ENCODE results near the gene NOL4. TPM values are rescaled to one million over a fixed set of nuclear protein-coding genes. Genes with fewer than 3 reads are reported as not detected.
A peak's percentile ranks its signal among the peaks of the same experiment; 100 is the strongest.

Gene NOL4
- total RNA-seq, 1 donor from 2014 or later = not detected

DNA sequence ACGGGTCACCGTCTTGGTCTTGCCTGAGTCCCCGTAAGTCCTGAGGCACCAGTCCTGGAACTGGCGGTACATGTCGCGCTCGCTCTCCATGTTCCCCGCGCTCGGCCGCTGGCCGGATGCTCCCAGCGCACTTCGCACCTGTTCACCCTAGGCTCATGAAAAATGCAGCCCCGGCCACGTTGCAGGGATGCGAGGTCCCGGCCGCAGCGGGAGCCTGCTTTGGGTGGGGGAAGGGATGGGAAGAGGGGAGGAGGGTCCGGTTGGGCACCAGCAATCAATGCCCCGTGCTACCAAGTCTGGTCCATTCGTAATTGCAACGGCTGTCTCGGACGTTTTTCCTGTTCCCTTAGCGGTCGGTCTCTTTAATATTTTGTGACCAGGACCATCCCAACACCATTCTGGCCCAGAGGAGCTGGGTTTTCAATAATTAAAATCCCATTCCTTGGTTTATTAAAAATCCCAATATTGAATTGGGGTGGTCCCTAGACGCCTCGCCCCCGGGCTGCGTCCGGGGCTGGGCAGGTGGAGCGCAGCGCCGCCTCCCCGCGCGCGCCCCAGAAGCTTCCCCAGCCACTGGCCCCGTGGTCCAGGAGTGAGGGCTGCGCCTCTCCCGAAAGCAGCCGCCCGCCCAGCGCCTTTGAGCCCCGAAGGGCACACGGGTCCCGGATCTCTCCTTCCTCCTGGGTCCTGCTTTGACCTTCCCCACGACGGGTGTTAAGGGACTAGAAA lies 1.4 kb downstream of the NOL4 start:
- H3K36me3 ChIP-seq = no peaks in the 10 kb centered on the region
- DNase-seq (ENCODE audit: extremely low spot score in 2 of 2) = no peak
- no peak overlapping the region for H3K27ac ChIP-seq
- TF ChIP-seq POLR2A (IDR thresholded peaks at IDR 0.05) = no peak
- no peak for TF ChIP-seq POLR2AphosphoS5 (IDR thresholded peaks at IDR 0.05; ENCODE audit: insufficient read depth in 1 of 2, low read depth in 1 of 2)
- TF ChIP-seq, protein P1, sequence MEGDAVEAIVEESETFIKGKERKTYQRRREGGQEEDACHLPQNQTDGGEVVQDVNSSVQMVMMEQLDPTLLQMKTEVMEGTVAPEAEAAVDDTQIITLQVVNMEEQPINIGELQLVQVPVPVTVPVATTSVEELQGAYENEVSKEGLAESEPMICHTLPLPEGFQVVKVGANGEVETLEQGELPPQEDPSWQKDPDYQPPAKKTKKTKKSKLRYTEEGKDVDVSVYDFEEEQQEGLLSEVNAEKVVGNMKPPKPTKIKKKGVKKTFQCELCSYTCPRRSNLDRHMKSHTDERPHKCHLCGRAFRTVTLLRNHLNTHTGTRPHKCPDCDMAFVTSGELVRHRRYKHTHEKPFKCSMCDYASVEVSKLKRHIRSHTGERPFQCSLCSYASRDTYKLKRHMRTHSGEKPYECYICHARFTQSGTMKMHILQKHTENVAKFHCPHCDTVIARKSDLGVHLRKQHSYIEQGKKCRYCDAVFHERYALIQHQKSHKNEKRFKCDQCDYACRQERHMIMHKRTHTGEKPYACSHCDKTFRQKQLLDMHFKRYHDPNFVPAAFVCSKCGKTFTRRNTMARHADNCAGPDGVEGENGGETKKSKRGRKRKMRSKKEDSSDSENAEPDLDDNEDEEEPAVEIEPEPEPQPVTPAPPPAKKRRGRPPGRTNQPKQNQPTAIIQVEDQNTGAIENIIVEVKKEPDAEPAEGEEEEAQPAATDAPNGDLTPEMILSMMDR (IDR thresholded peaks at IDR 0.05) = no peak
- peaks cover 5% of the 10 kb centered on the region for H3K27me3 ChIP-seq
- no peaks in the 10 kb centered on the region for H3K9me3 ChIP-seq
- peak overlapping the region; percentile 39 to 45 for H3K4me3 ChIP-seq
- intact Hi-C loops (cut with DNase I) = no loop called here
- H3K4me1 ChIP-seq = peaks cover 34% of the 10 kb centered on the region

- peak overlapping the region; percentile 39 to 45 for H3K4me3 ChIP-seq
- no peaks in the 10 kb centered on the region for H3K9me3 ChIP-seq
- H3K4me1 ChIP-seq = peaks cover 34% of the 10 kb centered on the region
- H3K27ac ChIP-seq = no peak overlapping the region
- no peak for DNase-seq (ENCODE audit: extremely low spot score in 2 of 2)
- intact Hi-C loops (cut with DNase I) = no loop called here
- no peaks in the 10 kb centered on the region for H3K36me3 ChIP-seq
- TF ChIP-seq POLR2A (IDR thresholded peaks at IDR 0.05) (no peak), POLR2AphosphoS5 (IDR thresholded peaks at IDR 0.05; ENCODE audit: insufficient read depth in 1 of 2, low read depth in 1 of 2) (no peak)
- TF ChIP-seq, protein P1 (IDR thresholded peaks at IDR 0.05) = no peak
- peaks cover 5% of the 10 kb centered on the region for H3K27me3 ChIP-seq
Measured at GRCh38 chr18:34222307-34223163, 2.2 kb downstream of the NOL4 start.

DNA sequence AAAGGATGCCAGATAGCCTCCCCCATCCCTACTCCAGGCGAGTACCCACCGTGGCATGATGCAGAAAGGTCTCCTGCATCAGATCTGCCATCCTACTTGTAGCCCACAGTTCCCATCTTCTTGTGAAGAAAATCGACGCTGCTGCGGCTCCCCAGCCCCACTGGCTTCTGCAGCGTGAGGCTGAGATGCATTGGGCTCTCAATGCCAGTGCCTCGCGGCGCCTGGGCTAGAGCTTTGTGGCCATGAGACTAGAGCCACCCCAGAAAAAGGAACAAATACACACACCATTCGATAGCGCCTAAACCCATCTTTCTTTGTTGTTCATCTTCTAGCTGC lies 2.8 kb downstream of the NOL4 start:
- Histone ChIP-seq H3K27ac (no peak overlapping the region), H3K36me3 (no peaks in the 10 kb centered on the region), H3K4me3 (peak overlapping the region; percentile 39 to 45), H3K9me3 (no peaks in the 10 kb centered on the region), H3K27me3 (peaks cover 5% of the 10 kb centered on the region), H3K4me1 (peaks cover 34% of the 10 kb centered on the region)
- intact Hi-C loops (cut with DNase I) = no loop called here
- no peak for DNase-seq (ENCODE audit: extremely low spot score in 2 of 2)
- TF ChIP-seq POLR2A (IDR thresholded peaks at IDR 0.05) = no peak
- TF ChIP-seq, protein P1 (IDR thresholded peaks at IDR 0.05) = no peak
- TF ChIP-seq POLR2AphosphoS5 (IDR thresholded peaks at IDR 0.05; ENCODE audit: insufficient read depth in 1 of 2, low read depth in 1 of 2) = no peak

- TF ChIP-seq POLR2AphosphoS5 (IDR thresholded peaks at IDR 0.05; ENCODE audit: insufficient read depth in 1 of 2, low read depth in 1 of 2) (no peak), POLR2A (IDR thresholded peaks at IDR 0.05) (no peak)
- TF ChIP-seq, protein P1 (IDR thresholded peaks at IDR 0.05) = no peak
- peaks cover 5% of the 10 kb centered on the region for H3K27me3 ChIP-seq
- H3K4me1 ChIP-seq = peaks cover 34% of the 10 kb centered on the region
- H3K27ac ChIP-seq = no peak overlapping the region
- no peaks in the 10 kb centered on the region for H3K36me3 ChIP-seq
- no peak overlapping the region for H3K4me3 ChIP-seq
- intact Hi-C loops (cut with DNase I) = no loop called here
- no peak for DNase-seq (ENCODE audit: extremely low spot score in 2 of 2)
- H3K9me3 ChIP-seq = no peaks in the 10 kb centered on the region
Measured at GRCh38 chr18:34220081-34220815, 4.5 kb downstream of the NOL4 start.

Measured in vagina (tissue), 2 donors.